ENCODE measurements around the gene RAB25. TPM values are rescaled to one million over a fixed set of nuclear protein-coding genes. Genes with fewer than 3 reads are reported as not detected.
"Not testable (repeated sequence)": the region's sequence is repeated elsewhere in the genome, so short reads cannot be mapped to it uniquely, and the experiment has no call there.

Gene RAB25
- total RNA-seq, 1 donor from 2014 or later, result not detected

GRCh38 chr1:156104065-156104810 lies 43.3 kb downstream of the RAB25 start:
- peak; percentile 95 for DNase-seq

- peak; percentile 71 for DNase-seq
Measured at GRCh38 chr1:156104861-156105832, 44.2 kb downstream of the RAB25 start.

GRCh38 chr1:156106624-156107488 lies 45.9 kb downstream of the RAB25 start:
- no peak for DNase-seq

DNA sequence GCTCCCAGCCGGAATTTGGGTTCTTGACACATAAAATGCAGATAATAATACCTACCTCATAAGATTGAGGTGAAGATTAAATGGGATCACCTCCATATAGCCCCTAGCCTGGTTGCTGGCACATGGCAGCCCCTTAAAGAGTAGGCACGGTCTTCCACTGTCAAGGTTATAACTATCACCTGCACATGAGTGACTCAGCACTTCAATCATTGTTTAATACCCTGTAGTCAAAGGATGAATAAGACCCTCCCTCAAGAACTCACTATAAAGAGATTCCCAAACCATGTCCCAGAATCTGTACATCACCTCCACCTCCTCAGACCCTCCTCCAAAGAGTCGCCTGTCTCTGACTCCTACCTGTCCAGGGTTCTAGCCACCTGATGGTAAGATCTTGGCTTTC lies 47.1 kb downstream of the RAB25 start:
- no peak for DNase-seq

- DNase-seq, result no peak
Measured at GRCh38 chr1:156108664-156109241, 47.8 kb downstream of the RAB25 start.

DNA sequence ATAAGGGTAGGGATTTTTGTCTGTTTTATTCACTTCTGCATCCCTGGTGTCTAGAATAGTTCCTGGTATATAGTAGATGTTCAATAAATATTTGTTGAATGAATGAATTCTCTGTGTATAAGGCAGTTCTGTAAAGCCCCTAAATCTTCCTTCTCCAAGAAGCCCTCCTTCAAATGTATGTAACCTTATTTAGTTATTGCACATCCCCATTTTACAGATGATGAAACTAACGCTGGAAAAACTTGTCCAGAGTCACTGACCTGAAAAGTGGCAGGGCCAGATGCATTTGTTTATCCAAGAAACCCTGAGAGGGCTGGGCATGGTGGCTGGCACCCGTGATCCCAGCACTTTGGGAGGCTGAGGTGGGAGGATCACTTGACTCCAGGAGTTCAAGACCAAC lies 49.3 kb downstream of the RAB25 start:
- DNase-seq, result no peak

- DNase-seq, result no peak
Measured at GRCh38 chr1:156111355-156111962, 50.5 kb downstream of the RAB25 start.

GRCh38 chr1:156112276-156113137 lies 51.5 kb downstream of the RAB25 start:
- no peak for DNase-seq

DNA sequence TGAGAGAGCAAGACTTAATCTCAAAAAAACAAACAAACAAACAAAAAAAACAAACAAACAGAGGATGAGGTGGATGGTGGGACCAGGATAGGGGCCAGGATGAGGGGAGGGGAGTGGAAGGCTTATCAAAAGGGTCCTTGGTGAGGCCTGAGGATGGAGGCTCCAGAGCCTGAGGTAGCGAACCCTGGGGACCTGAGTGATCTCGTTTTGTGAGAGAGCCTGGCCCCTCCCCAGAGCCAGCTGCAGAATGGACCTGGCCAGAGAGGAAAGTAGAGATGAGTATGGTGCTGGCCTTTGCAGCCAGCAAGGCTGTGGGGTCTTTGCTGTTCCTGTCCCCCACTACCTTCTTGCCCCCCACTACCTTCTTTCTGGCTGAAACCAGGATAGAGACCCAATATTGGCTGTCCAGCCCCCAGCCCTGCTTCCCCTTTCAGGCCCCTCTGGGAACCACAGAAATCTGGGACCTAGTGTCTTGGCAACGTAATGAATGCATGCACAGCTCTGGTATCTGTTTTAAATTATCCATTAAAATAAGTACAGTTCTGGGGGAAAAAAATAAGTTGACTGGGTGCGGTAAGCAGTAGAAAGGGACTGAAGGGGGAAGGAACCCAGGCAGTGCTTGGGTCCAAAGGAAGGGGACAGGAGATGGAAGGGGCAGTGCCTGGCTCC lies 52.5 kb downstream of the RAB25 start:
- no peak for DNase-seq

DNA sequence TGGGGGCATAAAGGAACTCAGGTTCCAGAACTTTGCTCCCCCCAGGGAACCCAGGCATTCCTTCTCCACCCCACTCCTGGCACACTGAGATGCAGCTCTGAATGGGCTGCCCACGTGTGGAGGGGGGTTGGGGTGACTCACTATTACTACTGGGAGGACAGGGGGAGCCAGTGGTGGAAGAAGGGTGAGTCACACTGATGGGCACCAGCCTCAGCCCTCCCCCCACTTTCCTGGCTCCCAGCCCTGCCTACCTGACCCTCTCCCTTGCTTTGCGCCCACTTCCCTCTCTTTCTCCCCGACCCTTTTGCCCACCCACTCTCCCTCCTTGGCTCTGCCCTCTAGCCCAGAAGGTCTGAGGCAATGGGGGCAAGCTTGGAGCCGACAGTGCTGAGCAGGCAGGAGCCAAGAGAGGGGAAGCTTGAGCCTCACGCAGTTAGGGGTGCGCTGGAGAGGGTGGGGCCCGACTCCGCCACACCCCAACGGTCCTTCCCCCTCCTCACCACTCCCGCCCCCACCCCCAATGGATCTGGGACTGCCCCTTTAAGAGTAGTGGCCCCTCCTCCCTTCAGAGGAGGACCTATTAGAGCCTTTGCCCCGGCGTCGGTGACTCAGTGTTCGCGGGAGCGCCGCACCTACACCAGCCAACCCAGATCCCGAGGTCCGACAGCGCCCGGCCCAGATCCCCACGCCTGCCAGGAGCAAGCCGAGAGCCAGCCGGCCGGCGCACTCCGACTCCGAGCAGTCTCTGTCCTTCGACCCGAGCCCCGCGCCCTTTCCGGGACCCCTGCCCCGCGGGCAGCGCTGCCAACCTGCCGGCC lies 53.4 kb downstream of the RAB25 start, which contains the start of gene LMNA:
LMNA (plus strand) TSS at position 611 of the 818 bp plus-strand sequence. CDS start 208 bp downstream, outside the sequence.
- peak; percentile 94 for DNase-seq

DNA sequence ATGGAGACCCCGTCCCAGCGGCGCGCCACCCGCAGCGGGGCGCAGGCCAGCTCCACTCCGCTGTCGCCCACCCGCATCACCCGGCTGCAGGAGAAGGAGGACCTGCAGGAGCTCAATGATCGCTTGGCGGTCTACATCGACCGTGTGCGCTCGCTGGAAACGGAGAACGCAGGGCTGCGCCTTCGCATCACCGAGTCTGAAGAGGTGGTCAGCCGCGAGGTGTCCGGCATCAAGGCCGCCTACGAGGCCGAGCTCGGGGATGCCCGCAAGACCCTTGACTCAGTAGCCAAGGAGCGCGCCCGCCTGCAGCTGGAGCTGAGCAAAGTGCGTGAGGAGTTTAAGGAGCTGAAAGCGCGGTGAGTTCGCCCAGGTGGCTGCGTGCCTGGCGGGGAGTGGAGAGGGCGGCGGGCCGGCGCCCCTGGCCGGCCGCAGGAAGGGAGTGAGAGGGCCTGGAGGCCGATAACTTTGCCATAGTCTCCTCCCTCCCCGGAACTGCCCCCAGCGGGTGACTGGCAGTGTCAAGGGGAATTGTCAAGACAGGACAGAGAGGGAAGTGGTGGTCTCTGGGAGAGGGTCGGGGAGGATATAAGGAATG lies 54.1 kb downstream of the RAB25 start:
- peak; percentile 43 for DNase-seq

GRCh38 chr1:156115514-156116374 lies 54.8 kb downstream of the RAB25 start:
- DNase-seq, result peak; percentile 69

DNA sequence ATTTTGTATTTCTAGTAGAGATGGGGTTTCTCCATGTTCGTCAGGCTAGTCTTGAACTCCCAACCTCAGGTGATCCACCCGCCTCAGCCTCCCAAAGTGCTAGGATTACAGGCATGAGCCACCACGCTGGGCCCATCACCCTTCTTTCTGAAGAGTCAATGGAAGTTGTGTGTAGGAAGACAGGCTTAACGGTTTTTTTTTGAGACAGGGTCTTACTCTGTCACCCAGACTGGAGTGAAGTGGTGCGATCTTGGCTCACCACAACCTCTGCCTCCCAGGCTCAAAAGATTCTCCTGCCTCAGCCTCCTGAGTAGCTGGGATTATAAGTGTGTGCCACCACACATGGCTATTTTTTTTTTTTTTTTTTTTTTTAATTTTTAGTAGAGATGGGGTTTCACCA lies 55.8 kb downstream of the RAB25 start:
- not testable (repeated sequence) for DNase-seq

DNA sequence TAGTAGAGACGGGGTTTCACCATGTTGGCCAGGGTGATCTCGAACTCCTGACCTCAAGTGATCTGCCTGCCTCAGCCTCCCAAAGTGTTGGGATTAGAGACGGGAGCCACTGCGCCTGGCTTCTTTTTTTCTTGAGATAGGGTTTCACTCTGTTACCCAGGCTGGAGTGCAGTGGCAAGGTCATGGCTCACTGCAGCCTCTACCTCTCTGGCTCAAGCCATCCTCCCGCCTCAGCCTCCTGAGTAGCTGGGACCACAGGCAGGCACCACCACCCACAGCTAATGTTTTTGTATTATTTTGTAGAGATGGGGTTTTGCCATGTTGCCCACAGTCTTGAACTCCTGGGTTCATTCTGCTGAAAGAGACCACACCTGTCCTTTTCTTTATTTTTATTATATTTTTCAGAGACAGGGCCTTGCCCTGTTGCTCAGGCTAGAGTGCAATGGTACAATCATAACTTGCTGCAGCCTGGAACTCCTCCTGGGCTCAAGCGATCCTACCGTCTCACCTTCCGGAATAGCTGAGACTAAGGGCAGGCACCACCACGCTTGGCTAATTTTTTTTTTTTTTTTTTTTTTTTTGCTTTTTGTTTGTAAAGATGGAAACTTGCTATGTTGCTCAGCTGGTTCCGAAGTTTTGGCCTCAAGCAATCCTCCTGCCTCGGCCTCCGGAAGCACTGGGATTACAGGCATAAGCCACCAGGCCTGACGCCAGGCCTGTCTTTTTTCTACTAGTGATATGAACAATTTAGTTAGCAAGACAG lies 56.6 kb downstream of the RAB25 start:
- no peak for DNase-seq

DNA sequence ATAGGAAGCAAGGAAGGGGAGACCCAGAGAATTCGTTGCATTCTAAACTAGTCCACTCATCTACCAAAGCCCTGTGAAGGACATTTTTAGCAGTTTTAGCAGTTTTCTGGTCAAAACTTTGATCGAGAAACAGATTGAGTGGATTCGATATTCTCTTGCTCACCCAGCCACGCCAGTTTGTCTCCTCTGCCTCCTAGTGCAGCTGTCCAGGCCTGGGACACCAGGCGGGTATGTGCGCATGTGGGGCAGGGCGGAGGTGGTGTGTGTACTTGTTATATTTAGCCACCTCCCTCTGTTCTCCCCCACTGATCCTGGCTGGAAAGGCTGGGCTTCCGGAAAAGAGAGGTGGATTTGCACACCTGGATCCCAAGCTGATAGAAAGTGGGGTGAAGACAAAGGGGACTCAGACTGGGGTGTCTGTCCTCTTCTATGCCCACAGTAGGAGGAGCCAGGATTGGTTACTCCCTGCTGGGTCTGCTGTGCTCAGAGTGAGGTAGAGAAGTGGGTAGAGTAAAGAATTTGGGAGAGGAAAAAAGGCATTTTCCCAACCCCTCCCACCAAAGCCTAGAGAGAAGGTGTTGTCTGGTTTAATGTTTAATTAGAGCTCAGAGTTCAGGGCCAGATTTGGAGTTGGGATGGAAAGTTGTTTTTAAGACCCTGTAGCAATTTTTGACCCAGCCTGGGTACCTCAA lies 57.4 kb downstream of the RAB25 start:
- peak; percentile 44 for DNase-seq

DNA sequence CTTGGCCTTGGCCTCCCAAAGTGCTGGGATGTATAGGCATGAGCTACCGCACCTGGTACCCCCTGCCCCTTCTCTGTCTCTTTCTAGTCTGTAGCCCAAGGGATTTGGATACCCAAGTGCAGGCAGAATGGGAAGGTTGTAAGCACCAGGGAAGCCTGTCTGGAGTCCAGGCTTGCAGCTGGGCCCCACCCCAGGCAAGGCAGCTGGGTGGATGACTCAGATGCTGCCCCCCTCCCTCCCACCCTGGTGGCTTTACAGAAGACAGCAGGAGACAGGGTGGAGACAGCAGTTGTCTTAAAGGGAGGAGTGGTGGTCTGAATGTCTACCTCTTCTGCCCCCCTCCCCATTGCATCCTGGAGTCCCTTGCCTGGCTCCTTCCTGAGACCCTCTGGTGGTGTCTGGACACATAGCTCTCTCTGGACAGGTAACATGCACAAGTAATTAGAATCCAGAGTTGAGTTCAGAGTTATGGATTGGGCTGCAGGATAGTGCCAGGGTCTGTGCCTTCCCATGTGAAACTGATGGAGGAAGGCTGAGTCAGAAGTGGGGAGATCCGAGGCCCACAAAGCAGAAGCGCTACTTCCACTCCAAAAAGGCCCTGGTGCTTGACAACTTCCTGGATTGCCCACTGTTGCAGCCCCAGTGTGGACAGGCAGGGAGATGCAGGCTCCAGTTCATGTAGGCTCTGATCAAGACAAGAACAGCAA lies 58.7 kb downstream of the RAB25 start:
- DNase-seq, result peak; percentile 67
